Testis (tissue), 3 donors: ENCODE data around the gene SLC12A9. TPM values are rescaled to one million over a fixed set of nuclear protein-coding genes. Genes with fewer than 3 reads are reported as not detected.

Experiments
- DNase-seq: peaks from one replicate; pipeline ENCODE4 v3.0.0-alpha.2; 2019
- H3K27ac ChIP-seq, 2 donors: fragments of 200-600 bp; sonication (generic); one replicate each; pipeline ENCODE4 v1.5.1; 2019
- H3K27me3 ChIP-seq: fragments of 200-600 bp; sonication (generic); one replicate; pipeline ENCODE4 v1.5.1; 2019
- H3K36me3 ChIP-seq: fragments of 200-600 bp; sonication (generic); one replicate; pipeline ENCODE4 v1.5.1; 2017; ENCODE audit warnings: low read depth; ENCODE audit errors: missing control alignments
- H3K4me1 ChIP-seq: fragments of 200-600 bp; sonication (generic); one replicate; pipeline ENCODE4 v1.5.1; 2019
- H3K4me3 ChIP-seq, 2 donors: fragments of 200-600 bp; sonication (generic); one replicate each; pipeline ENCODE4 v1.5.1; 2017 to 2019
- H3K9me3 ChIP-seq: fragments of 200-600 bp; sonication (generic); one replicate; pipeline ENCODE4 v1.5.1; 2017
- POLR2A ChIP-seq: fragments of 450-650 bp; IDR thresholded peaks from one replicate; pipeline ENCODE4 v1.6.1; 2017; ENCODE audit warnings: antibody characterized with exemption, mild to moderate bottlenecking, moderate library complexity
- WGBS, 2 donors: methylation state at CpG; one replicate each; pipeline ENCODE4 v1.1.5; 2018; 5-methylcytosine and 5-hydroxymethylcytosine counted together
- intact Hi-C: fragments of 100-400 bp; cut with DNase I; formaldehyde crosslinking; loops from one replicate; pipeline ENCODE4 v1.15.1; 2023; ENCODE audit warnings: low total_unique reads
- polyA plus RNA-seq: library from polyadenylated mRNA; stranded (reverse); fragments of 350-450 nt; fragmentation: Illumina TruSeq; extraction: RNeasy Lipid Tissue Mini Kit (QIAGEN cat#74804); gene quantifications from one replicate; pipeline ENCODE4 v1.2.3, GENCODE V29; 2014; ENCODE audit warnings: low read depth, low replicate concordance; ENCODE audit not compliant: insufficient read depth
- total RNA-seq, 2 donors: library from RNA; depleted of rRNA; stranded (reverse); fragments of >200 nt; gene quantifications; one replicate each; pipeline ENCODE4 v1.2.3, GENCODE V29; 2016
- TF ChIP-seq, protein P1 (sequence below), 3 experiments: fragments of 450-650 bp in 2 of 3; fragments of 200-600 bp in 1 of 3; sonication (generic) in 1 of 3; IDR thresholded peaks; one replicate each; pipeline ENCODE4 v1.5.1; 2016 to 2019; ENCODE audit warnings: antibody characterized with exemption in 3 of 3, mild to moderate bottlenecking in 2 of 3, moderate library complexity in 1 of 3

Gene SLC12A9
- total and polyA plus RNA-seq, 3 donors from 2014 or later: 12.8 to 18.9 (median 13.8) TPM

DNA sequence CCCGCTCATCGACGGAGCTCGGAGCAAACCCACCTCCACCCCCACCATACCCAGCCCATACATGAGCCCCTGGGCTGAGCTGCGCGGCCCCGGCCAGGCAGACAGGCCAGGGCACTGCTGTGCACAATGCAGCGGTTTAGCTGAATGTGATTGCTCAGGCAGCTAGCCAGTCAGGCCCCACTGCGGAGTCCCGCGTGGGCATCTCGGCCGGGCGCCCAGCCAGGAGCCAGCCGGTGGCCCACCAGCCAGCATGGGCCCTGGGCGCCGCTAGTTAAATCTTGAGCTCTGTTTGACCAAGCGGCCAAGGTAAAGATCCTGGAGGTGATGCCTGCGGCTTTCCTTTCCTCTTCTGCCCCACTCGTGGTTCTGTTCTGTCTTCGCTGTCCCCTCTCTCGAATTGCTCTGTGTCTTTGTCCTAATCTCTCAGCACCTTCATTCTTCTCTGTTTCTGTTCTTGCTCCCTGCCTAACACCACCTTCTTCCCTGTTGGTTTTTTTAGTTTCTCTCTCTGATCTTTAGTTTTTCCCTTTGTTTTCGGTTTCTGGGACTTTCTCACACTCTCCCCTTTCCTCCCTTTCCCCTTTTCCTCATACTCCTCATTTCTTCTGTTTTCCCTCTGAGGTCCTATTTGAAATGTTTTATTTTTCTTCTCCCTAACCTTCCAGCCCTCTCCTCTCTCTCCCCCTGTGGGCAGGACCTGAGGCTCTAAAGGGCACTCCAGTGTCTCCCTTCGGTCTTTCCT is 30.4 kb downstream of the SLC12A9 start:
- Histone ChIP-seq H3K9me3 (no peaks in the 10 kb centered on the region), H3K4me1 (no peaks in the 10 kb centered on the region), H3K27ac (no peak overlapping the region), H3K27me3 (no peaks in the 10 kb centered on the region), H3K36me3 (no peaks in the 10 kb centered on the region), H3K4me3 (no peak overlapping the region)
- intact Hi-C loops: no loop called here
- no peak for TF ChIP-seq POLR2A
- TF ChIP-seq, protein P1, sequence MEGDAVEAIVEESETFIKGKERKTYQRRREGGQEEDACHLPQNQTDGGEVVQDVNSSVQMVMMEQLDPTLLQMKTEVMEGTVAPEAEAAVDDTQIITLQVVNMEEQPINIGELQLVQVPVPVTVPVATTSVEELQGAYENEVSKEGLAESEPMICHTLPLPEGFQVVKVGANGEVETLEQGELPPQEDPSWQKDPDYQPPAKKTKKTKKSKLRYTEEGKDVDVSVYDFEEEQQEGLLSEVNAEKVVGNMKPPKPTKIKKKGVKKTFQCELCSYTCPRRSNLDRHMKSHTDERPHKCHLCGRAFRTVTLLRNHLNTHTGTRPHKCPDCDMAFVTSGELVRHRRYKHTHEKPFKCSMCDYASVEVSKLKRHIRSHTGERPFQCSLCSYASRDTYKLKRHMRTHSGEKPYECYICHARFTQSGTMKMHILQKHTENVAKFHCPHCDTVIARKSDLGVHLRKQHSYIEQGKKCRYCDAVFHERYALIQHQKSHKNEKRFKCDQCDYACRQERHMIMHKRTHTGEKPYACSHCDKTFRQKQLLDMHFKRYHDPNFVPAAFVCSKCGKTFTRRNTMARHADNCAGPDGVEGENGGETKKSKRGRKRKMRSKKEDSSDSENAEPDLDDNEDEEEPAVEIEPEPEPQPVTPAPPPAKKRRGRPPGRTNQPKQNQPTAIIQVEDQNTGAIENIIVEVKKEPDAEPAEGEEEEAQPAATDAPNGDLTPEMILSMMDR (IDR thresholded peaks at IDR 0.05): no peak
- WGBS, 2 donors: 86 to 90% methylated on average over 19 to 24 of the region's 24 CpGs
- DNase-seq: no peak

DNA sequence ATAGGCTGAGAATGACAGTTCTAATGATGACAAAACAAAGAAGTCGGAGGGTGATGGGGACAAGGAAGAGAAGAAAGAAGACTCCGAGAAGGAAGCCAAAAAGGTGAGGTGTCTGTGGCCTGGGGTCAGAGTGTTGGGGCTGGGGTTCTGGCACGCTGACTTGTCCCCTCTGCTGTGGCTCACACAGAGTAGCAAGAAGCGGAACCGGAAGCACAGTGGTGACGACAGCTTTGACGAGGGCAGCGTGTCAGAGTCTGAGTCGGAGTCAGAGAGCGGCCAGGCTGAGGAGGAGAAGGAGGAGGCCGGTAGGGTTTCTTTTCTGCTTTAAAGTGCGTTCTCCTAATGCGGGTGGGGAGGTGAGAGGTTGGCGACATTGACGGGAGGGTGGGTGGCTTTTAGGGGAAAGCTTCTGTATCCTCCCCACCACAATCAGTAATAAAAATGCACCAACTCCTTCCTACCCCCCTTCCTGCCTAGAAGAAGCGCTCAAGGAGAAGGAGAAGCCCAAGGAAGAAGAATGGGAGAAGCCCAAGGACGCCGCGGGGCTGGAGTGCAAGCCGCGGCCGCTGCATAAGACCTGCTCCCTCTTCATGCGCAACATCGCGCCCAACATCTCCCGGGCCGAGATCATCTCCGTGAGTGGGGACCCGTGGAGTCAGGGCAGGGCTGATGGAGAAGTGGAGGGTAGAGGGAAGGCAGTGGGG is 32.4 kb downstream of the SLC12A9 start:
- intact Hi-C loops: no loop called here
- Histone ChIP-seq H3K4me1 (peaks cover 8% of the 10 kb centered on the region), H3K4me3 (no peak overlapping the region), H3K36me3 (no peaks in the 10 kb centered on the region), H3K9me3 (no peaks in the 10 kb centered on the region), H3K27ac (no peak overlapping the region), H3K27me3 (no peaks in the 10 kb centered on the region)
- DNase-seq: no peak
- WGBS, 2 donors: 87 to 89% methylated on average over 26 to 29 of the region's 29 CpGs
- no peak for TF ChIP-seq POLR2A
- TF ChIP-seq, protein P1 (IDR thresholded peaks at IDR 0.05): no peak

DNA sequence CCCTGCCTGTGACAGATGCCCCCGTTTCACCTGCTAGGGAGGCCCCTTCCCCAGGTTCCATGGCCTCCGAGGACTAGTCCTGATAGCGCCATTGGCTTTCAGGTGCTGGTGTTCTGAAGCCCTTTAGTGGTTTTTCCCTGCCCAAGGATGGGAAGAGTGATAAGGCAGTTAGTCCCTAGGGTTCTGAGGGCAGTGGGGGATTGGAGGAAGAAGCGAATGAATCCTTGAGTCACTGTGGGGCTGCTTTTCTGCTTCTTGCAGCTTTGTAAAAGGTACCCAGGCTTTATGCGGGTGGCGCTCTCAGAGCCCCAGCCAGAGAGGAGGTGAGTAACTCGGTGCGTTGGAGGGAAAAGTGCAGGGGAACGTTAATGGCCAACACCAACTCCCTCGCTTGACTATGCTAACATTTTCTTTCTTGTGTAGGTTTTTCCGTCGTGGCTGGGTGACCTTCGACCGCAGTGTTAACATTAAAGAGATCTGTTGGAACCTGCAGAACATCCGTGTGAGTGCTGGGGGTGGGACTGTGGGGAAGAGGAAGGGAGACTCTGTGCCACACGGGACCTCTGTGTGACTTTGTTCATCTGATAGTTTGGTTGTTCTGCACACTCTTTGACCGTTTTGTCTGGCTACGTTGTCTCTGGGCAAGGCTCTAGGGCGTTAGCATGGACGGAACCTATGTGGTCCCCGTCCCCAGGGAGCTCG is 33.1 kb downstream of the SLC12A9 start:
- no peak overlapping the region for H3K4me3 ChIP-seq
- 83 to 86% methylated on average over 20 to 22 of the region's 22 CpGs for WGBS, 2 donors

DNA sequence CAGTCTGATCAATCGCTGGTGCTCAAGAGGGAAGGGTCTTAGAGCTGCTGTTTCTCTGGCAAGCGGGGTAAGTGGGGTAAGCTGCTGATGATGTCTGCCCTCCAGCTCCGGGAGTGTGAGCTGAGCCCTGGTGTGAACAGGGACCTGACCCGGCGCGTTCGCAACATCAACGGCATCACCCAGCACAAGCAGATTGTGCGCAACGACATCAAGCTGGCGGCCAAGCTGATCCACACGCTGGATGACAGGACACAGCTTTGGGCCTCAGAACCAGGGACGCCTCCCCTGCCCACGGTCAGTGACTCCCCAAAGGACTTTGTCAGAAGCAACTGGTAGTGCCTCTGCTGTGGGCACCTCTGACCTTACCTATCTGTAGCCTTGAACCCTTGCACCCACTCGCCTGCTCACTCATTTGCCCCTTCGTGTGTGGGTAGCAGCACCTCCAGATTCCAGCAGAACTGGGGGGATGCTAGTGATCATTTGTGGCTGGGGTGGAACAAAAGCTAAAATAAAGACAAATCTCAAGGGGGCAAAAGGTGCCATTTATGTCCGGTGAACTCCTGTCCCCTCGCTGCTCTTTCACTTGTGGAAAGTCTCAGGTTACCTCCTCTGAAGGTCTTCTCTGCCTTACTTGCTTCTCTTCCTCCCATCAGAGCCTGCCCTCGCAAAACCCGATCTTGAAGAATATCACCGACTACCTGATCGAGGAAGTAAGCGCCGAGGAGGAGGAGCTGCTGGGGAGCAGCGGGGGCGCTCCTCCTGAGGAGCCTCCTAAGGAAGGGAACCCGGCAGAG is 33.8 kb downstream of the SLC12A9 start:
- Histone ChIP-seq H3K27ac (no peak overlapping the region), H3K4me3 (no peak overlapping the region), H3K9me3 (no peaks in the 10 kb centered on the region), H3K27me3 (no peaks in the 10 kb centered on the region), H3K36me3 (no peaks in the 10 kb centered on the region), H3K4me1 (peaks cover 15% of the 10 kb centered on the region)
- 83 to 84% methylated on average over 16 to 27 of the region's 27 CpGs for WGBS, 2 donors
- no peak for DNase-seq
- intact Hi-C loops: no loop called here
- TF ChIP-seq POLR2A: no peak
- TF ChIP-seq, protein P1 (IDR thresholded peaks at IDR 0.05): no peak

More for the DNA sequence above, 33.1 kb downstream of the SLC12A9 start:
- intact Hi-C loops: no loop called here
- Histone ChIP-seq H3K36me3 (no peaks in the 10 kb centered on the region), H3K27ac (no peak overlapping the region), H3K27me3 (no peaks in the 10 kb centered on the region), H3K4me1 (peaks cover 13% of the 10 kb centered on the region), H3K9me3 (no peaks in the 10 kb centered on the region)
- TF ChIP-seq POLR2A: no peak
- TF ChIP-seq, protein P1 (IDR thresholded peaks at IDR 0.05): no peak
- DNase-seq: no peak
